Lower leg skin (tissue), 3 donors: ENCODE measurements around the gene CAPN1.

Source experiments
- POLR2A ChIP-seq, 2 donors: fragments of 450-650 bp; IDR thresholded peaks; one replicate each; pipeline ENCODE4 v1.6.1; 2016 to 2017; ENCODE audit warnings: antibody characterized with exemption in 2 of 2, mild to moderate bottlenecking in 1 of 2, moderate library complexity in 1 of 2
- TF ChIP-seq, protein P1 (sequence below), 3 donors: fragments of 450-650 bp; IDR thresholded peaks; one replicate each; pipeline ENCODE4 v1.5.1; 2016; ENCODE audit warnings: antibody characterized with exemption in 3 of 3, mild to moderate bottlenecking in 3 of 3, moderate library complexity in 2 of 3

DNA sequence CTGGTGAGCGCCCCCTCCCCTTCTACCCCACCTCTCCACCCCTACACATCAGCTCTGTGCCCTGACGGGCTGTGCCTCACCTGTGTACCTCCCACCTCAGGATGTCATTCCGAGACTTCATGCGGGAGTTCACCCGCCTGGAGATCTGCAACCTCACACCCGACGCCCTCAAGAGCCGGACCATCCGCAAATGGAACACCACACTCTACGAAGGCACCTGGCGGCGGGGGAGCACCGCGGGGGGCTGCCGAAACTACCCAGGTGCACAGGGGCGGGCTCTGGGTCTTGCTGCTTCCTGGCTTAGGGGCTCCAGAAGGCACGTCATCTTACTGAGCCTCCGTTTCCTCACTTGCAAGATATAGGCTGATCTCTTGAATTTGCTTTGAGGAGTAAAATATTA, 6.8 kb downstream of the CAPN1 start:
- TF ChIP-seq, protein P1, sequence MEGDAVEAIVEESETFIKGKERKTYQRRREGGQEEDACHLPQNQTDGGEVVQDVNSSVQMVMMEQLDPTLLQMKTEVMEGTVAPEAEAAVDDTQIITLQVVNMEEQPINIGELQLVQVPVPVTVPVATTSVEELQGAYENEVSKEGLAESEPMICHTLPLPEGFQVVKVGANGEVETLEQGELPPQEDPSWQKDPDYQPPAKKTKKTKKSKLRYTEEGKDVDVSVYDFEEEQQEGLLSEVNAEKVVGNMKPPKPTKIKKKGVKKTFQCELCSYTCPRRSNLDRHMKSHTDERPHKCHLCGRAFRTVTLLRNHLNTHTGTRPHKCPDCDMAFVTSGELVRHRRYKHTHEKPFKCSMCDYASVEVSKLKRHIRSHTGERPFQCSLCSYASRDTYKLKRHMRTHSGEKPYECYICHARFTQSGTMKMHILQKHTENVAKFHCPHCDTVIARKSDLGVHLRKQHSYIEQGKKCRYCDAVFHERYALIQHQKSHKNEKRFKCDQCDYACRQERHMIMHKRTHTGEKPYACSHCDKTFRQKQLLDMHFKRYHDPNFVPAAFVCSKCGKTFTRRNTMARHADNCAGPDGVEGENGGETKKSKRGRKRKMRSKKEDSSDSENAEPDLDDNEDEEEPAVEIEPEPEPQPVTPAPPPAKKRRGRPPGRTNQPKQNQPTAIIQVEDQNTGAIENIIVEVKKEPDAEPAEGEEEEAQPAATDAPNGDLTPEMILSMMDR (IDR thresholded peaks at IDR 0.05): no peak
- no peak for TF ChIP-seq POLR2A (IDR thresholded peaks at IDR 0.05)
